OCI-M1 (cell line): ENCODE data around the gene KCNAB2.

ENCODE experiments used
- DNase-seq: peaks from one replicate; lab custom pipeline; 2025; lab: John Stamatoyannopoulos, UW

KCNAB2 gene

DNA sequence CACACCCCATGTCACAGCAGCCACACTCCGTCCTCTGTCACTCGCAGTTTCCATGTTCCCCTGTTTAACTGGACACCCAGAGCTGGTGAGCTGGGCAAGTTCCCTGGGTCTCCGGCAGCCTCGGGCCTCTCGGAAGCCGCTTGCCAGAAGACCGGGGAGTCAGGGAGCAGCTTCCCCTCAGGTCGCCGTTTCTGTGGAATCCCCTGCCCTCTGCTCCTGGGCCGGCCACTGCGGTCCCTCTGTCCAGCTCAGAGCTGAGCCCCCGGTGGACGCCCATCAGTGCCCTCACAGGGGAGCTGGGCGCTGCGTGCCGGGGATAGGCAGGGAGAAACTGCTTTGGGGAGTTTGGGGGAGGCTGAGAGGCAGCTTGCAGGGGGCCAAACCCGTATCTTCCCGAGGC, 37.7 kb downstream of the KCNAB2 start:
- DNase-seq, result no peak

DNA sequence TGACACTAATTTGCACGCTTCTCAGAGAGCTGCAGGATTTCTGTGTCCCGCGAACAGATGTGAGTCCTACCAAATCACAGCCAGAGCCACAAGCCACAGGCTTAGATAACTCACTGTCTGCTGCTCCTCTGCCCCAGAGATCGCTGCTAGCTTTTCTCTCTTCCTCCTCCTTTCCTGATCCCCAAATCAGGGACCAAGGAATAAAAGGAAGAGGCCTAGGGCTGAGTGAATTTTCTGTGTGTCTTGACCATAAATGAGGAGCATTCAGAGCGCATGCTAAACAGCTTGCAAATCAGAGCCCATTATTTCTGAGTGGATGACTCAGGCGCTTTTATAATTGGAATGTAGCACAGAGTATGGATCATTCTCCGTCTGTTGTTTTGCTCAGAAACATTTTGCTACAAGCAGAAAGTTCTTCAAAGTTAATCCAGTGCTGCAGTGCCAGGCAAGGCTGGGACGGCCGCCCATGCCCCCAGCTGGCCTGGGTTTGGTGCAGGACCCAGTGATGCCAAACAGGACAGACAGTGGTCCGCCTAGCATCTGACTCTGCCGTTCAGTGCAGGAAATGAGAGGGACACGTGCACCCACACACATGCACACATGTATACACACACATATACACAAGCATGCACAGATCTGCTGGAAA, 38.2 kb downstream of the KCNAB2 start:
- no peak for DNase-seq

DNA sequence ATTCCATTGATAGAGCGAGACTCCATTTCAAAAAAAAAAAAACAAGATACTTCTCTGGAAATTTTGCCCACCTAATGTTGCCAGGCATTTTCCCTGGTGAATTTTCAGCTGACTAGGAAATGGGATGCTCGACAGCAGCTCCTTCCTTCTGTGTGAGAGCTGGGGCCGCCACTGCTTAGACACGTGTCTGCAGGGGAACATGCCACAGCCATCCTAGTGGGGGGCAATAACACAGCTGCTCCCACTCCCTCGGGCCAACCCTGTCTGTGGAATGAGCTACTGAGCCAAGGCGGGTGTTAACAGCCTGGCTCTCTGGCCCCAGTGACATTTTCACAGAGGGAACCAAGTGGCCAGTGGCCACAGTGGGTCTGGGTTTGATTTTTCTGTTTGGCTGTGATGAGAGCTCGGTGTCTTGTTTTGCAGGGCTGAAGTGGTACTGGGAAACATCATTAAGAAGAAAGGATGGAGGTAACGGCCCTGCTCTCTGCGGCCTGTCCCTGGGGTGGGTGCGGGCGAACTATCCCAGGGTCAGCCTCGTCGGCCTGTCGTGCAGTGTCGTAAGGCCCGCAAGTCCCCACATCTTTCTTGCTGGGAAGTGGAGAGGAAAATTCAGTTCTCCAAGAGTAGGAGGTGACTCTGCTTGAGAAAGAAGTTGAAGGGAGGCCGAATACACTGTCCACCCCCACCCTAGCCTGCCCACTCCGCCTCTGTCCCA, 39.2 kb downstream of the KCNAB2 start:
- DNase-seq, result no peak

DNA sequence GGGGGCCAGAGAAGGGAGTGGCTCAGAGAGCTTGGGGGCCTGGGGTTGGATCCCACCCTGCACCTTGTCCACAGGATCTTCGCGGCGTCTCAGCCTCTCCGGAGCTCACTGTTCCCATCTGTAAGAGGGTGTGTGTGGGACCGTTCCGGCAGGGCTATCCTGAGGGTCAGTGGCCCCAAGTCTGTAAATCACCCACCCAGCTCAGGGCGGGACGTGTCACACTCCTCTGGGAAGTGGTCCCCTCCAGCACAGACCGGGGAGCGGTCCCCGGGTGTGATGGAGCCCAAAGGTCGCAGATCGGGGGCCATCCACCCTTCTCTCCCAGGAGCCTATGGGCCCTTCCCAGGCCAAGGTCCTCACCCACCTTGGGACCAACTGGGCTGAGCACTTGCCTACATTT, 40.0 kb downstream of the KCNAB2 start:
- no peak for DNase-seq

DNA sequence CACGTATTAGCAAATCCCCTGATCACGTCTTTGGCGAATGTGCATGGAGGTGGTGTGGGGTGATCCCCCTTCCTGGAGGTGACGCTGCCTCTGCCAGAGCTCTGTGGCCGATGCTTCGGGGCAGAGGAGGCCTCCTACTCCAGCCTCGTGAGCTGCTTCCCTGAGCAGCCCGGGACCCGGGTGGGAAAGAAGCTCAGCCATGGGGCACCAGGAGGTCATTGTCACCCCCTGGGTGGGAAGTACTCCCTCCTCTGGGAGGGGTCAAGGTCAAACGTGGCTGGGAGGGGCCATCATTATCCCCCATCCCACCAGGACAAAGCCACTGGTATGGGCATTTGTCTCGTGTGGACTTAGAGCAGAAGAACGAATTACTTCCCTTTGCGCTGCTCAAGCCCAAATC, 40.7 kb downstream of the KCNAB2 start:
- no peak for DNase-seq

DNA sequence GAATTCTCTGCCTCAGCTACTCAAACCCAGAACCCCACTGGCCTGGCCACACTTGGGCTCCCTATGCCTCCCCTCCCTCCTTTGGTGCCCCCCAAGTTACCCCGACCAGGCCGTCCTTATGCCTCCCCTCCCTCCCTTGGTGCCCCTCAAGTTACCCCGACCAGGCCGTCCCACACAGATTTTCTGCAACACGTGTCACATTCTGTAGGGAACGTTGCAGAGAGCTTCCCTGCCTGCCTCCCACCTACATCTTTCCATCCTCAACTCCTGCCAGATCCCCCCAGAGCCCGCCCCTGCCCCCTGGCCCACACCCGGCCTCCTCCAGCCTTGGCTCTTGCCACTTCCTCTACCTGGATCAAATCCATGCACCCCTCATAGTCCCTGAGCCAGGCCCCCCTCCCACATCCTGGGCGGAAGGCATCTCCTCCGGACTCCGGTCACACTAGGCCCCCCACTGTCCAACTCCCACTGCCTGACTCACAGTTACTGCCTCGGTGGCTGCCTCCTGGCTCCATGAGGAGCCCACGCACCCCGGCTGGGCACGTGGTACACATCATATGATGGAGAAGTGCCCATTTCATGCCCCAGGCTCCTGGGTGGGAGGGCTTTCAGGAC, 41.2 kb downstream of the KCNAB2 start:
- no peak for DNase-seq

DNA sequence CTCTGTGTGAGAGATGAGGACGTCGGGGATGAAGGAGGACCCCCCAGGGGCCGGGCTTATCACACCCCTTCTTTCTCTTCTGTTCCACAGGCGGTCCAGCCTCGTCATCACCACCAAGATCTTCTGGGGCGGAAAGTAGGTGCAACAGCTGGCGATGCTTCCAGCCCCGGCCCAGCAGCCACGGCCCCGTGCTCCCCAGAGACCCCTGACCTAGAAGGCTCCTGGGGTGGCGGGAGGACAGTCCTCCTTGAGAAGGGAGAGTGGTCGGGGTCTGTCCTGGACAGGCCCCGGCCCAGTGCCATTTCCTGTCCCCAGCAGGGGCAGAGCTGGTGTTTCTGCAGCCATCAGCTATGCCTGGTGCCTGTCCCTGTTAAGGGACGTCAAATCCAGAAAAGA, 41.7 kb downstream of the KCNAB2 start:
- no peak for DNase-seq

DNA sequence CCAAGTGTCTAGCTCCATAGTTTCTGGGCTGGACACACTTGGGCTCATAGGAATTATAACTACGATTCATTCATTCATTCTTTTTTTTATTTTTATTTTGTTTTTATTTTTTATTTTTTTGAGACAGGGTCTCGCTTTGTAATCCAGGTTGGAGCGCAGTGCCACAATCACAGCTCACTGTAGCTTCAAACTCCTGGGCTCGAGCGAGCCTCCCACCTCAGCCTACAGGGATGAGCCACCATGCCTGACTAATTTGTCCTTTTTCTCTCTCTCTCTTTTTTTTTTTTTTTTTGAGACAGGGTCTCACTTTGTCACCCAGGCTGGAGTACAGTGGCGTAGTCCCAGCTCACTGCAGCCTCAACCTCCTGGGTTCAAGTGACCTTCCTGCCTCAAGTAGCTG, 42.3 kb downstream of the KCNAB2 start:
- DNase-seq, result no peak

DNA sequence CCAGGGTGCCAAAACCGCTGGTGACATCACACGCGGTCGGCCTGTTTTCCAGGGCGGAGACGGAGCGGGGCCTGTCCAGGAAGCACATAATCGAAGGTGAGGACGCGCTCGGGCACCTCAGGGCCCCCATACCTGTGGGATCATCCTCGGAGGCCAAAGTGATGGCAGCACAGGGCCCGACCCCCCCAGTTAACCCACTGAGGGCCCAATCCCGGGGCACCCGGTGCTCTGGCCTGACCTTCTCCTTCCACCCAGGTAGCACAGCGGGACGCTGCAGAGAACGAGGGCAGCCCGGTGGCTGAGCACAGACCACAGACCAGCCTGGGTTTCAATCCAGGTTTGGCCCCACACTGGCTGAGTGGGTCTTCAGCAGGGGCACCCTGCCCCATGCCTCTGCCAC, 43.3 kb downstream of the KCNAB2 start:
- DNase-seq, result no peak

DNA sequence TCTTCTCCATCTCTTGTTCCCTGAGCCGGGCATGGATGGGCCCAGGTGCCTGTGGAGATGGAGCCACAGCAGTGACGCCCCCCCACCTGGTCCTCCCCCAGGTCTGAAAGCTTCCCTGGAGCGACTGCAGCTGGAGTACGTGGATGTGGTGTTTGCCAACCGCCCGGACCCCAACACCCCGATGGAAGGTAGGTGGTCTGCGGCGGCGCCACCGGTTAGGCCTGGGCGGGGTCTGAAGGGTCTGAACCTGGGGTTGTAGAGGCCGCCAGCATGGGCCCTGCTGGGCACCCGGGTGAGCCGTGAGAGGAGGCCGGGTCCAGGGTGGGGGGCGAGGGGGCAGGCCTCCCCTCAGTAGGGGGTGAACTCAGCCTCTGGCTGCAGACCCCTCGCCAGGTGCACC, 44.6 kb downstream of the KCNAB2 start:
- no peak for DNase-seq

DNA sequence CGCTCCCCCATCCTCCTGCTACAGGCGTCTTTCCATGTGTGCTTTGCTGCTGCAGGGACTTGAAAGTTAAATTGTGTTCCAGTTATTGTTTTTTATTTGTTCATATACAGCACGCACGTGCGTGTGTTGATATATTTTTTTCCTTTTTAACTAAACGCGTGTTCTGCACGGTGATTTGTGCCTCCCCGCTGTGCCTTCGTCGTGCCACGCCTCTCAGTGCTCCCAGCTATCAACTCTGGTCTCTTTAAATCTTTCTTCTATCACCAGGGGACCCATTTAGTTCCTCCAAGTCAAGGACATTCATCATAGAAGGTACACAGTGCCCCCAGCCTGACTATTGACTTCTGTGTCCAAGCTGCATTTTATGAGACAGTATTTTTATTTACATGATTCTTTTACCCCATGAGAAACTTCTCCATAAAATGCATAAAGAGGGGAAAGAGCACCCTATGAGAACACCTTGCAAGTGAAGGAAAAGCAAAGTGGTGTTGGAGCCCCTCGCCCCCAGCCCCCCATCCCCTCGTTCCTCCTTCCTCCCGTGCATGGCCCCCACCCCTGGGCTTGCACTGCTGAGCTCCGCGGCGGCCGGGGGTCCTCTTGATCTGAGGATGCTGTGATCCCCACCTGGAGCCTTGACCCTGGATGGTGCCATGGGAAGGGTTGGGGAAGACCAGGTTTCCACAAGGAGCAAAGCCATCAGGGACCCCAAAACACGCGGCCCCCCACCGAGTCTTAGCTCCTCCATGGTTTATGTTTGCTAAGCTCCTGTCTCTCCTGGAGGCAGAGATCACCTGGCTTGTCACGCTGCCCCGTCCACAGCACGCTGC, 45.5 kb downstream of the KCNAB2 start:
- DNase-seq, result no peak

DNA sequence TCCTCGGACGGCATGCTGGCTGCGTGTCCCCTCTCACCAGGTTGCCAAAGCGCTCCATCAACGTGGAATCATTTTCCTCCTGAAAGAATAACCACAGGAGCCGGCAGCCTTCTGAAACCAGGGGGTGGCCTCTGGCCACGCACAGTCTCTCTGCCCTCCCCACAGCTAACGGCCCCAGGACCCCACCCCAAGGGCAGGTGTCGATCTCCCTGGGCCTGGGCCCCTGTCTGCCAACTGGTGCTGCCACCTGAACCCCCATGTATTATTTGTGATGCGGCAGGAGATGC, 46.1 kb downstream of the KCNAB2 start:
- no peak for DNase-seq

DNA sequence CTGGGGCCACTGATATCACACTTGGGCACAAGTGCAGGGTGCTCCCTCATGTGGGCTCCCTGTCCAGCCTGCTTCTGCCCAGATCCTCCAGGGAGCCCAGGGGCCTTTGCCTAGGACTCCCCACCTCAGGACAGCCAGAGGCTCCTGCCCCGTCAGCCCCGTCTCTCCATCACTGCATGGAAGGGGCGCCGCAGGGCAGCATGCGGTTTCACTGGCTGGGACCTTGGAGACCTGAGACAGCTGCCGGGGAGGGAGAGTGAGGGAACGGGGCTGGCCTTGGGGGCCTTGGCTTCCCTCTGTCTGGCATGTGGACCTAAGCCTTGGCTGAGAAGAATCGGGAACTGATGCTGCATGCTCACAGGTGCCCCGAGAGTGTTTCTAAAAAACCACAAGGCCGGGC, 46.5 kb downstream of the KCNAB2 start:
- DNase-seq, result no peak

DNA sequence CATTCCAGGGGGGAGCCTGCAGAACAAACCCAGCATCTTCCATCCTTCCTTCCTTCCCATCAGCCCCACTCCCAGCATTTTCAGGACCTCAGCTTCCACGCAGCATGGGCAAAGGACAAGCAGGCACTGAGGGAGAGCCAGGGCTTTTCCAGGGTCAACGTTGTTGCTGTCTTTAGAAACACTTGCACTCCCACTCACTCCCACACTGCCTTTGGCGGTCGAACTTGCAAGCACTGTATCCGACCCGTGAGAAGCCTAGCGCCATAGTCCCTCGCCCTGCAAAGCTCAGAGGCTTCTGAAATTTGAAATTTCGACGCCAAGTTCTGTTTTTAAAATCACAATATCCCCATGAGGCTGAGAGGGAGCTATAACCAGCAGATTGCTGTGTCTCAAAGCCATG, 47.4 kb downstream of the KCNAB2 start:
- DNase-seq, result no peak

DNA sequence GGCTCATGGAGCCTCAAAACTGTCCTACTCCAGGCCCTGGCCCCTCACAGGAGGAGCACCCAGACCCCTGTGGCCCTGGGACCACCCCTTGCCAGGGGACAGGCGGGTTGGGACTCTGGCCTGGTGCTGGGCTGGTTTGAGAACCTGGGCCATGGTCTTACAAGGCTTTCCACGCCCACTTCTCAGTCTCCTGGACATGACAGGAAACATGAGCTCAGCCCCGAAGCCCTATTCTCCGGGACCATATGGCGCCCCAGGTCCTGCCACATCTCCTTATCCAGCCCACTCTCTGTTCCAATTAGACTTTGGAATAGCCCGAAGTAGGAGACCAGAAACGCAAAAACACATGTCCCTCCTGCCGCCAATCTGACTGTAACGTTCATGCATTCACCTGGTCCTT, 47.9 kb downstream of the KCNAB2 start:
- no peak for DNase-seq

DNA sequence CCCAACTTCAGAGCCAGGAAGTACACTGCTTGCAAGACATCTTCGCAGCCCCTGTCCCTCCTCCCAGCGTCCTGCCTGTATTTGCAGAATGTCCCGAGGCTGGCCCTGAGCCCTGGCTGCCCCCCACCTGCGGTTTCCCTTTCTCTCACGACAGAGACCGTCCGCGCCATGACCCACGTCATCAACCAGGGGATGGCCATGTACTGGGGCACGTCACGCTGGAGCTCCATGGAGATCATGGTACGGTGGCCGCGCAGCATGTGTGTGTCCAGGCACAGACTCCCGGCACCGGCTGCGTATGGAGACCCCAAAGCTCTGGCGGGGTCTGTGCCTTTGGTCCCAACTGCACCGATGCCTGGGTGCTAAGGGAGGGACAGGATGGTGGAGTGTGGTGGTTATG, 48.6 kb downstream of the KCNAB2 start:
- DNase-seq, result no peak

DNA sequence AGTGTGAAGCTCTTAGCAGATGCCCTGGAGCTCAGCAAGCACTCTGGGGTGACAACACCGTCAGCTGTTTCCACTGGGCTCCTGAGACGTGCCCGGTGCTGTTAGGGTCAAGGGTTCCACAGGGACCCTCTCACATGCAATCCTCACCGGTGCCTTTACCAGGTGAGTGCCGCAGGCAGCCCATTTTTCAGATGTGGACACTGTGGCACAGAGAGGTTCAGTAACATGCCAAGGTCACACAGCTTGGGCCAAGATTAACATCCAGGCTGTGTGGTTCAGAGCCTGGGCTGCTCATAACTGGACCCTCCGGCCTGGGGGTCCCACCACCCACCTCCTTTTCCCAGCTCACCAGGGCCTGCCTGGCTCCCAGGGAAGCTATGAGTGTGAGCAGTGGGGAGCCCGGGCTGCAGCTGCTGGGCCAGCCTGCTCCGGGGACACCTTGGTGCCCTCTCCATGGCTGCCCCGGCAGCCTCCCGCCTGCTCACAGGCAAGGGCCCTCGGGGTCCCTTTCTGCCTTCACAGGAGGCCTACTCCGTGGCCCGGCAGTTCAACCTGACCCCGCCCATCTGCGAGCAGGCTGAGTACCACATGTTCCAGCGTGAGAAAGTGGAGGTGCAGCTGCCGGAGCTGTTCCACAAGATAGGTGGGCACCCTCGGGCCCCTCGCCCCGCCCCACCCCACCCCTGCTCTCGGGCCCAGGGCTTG, 49.3 kb downstream of the KCNAB2 start:
- DNase-seq, result no peak

DNA sequence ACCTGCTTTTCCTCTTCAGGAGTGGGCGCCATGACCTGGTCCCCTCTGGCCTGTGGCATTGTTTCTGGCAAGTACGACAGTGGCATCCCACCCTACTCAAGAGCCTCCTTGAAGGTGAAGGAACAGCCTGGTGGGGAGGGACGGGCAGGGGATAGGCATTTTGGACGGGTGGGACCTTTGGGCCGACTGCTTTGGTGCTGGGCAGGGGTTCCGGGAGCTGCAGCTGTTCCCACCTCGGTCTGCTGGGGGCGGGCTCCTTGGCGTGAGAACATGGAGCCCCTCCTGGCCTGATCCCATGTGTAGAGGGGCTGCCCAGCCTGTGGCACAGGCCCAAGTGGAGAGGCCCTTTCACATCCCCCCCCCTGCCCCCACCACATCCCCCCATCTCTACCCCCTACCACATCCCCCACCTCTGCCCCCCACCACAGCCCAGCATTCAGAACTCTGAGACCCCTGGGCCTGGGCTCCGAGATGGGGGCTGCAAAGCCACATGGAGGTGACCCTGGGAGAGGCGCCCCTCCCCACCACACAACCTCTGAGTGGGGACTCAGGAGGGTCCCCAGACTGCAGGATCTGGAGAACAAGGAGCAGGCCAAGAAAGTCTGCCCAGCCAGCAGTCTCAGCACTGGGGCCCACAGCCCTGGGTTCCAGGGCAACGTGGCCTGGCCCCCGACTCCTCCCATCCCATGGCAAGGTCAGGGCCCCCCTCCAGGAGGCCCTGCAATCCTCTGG, 50.0 kb downstream of the KCNAB2 start:
- DNase-seq, result no peak

DNA sequence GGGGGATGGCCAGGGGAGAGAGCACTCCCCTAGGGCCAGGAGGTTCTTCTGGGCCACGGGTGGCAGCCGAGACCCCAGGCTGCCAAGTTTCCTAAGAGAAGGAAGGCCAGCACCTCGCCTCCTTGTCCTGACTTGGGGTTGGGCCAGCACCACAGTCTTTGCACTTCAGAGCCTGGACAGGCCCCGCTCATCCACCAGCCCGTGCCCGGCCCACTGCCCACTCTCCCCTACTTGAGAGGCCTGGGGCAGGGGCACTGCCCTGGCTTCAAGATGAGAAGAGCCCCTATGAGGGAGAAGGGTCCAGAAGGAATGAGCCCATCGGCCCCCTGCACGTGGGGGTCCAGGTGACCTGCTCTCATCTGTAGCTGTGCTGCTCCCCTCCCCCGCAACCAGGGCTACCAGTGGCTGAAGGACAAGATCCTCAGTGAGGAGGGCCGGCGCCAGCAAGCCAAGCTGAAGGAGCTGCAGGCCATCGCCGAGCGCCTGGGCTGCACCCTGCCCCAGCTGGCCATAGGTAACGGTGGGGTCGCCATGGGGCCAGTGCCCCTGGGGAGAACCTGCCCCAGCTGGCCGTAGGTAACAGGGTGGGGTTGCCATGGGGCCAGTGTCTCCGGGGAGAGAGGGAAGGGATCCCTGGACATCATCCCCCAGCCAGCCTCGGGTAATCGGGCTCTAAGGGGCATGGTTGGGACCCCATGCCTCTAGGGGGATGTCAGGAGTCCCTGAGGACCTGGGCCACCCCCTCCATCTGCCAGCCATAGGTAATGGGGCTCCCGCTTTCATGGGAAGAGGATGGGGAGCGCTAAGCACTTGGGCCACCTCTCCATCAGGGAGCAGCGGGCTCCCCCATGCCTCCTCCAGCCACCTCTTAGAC, 50.8 kb downstream of the KCNAB2 start:
- no peak for DNase-seq

DNA sequence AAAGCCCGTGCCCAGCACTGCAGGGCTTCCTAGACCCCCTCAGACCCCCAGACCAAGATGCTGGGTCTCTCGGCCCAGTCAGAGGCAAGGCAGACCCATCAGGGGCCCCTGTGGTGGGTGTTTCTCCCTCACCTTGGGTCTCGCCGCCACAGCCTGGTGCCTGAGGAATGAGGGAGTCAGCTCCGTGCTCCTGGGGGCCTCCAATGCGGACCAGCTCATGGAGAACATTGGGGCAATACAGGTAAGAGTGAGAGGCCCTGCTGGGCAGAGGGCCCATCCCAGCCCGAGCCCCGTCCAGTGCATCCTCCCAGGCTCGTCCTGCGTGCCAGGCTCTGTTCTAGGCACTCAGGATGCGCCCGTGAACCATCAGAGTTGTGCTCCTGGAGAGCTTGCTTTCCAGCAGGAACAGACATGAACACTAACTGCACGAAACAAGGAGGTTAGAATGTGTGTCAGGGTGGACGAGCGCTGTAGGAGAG, 51.5 kb downstream of the KCNAB2 start:
- DNase-seq, result no peak

DNA sequence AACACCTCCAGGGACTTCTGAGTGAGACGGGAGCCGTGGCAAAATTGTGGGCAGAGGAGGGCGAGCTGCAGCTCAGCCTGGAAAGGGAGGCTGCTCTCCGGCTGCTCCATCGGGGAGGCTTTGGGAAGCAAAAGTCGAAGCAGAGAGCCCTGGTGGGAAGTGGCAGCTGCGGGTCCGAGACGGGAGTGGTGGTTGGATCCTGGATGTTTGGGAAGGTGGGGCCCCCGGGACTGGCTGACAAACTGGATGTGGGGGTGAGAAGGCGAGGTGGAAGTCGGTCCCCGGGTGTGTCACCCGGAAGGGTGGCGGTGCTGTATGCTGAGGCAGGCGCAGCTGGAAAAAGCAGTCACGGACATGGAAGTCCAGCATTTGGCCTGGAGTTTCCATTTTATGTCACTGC, 52.1 kb downstream of the KCNAB2 start:
- DNase-seq, result no peak
